Measurements from ENCODE around the gene FGGY.
"Not testable (repeated sequence)": the region's sequence is repeated elsewhere in the genome, so short reads cannot be mapped to it uniquely, and the experiment has no call there.

FGGY gene

DNA sequence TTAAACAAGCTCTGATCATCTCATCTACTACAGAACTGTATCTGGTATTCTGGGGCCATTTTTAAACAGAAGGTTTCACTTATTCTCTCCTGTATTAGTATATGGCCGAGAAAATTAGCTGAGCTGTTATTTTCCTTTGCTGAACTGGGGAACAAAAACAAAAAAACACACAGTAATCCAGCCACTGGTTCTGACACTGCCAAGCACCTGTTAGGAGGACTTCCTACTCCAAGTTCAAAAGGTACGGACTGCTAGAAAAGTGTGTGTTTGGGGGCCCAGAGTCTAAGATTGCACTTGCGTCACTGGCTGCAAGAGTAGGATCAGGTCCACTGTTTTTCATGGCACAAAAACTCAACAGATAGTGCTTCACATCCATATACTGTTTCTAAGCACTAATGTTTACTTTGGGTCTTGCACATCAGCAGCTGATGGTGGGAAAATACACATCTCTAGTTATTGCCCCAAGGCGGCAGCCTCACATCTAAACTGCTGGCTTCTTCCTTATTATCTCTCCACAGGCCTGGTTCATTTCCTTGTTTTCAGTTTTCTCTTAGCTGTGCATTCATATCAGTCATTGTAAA lies 226.1 kb downstream of the FGGY start:
- no peaks in the 10 kb centered on the region for H3K27me3 Mint-ChIP-seq
- H3K4me3 Mint-ChIP-seq, result no peak overlapping the region
- no peak overlapping the region for H3K27ac Mint-ChIP-seq
- H3K36me3 Mint-ChIP-seq, result peaks cover 7% of the 10 kb centered on the region
- H3K4me1 Mint-ChIP-seq (ENCODE audit: low read depth), result no peaks in the 10 kb centered on the region
- H3K9me3 Mint-ChIP-seq (ENCODE audit: low read depth), result no peaks in the 10 kb centered on the region

DNA sequence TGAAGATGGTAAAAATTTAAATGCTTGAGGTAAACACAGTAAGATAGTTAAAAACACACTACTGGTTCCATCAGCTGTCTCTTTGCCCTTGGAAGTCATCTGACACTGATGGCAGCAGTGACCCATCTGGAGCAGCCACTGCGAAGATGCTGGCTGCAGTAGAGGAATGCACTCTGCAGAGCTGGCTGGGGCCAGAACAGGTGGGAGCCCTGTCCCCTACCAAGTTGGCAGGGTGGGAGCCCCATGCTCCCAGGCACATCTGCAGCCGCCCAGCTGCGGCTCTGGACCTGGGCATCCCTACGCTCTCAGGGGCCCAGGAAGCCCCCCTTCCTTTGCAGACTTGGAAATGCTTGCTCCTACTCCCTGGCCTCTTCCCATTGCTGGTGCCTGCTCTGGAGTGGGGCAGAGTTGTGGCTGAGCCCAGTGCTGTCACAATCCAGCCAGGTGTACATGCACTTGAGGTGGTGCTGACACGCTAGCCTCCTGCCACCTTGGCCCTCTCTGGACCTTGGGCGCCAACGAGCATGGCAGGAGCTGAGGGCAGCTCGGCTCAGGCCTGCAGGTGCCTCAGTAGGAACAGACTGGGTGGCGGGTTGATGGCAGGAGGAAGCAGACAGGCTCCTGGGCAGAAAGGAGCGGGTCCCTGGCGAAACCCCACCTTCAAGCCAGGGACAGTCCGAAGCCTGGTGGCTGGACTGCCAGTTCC lies 227.0 kb downstream of the FGGY start:
- Mint-ChIP-seq H3K27ac (no peak overlapping the region), H3K4me3 (no peak overlapping the region), H3K36me3 (peaks cover 4% of the 10 kb centered on the region), H3K9me3 (ENCODE audit: low read depth) (no peaks in the 10 kb centered on the region), H3K4me1 (ENCODE audit: low read depth) (no peaks in the 10 kb centered on the region), H3K27me3 (no peaks in the 10 kb centered on the region)

DNA sequence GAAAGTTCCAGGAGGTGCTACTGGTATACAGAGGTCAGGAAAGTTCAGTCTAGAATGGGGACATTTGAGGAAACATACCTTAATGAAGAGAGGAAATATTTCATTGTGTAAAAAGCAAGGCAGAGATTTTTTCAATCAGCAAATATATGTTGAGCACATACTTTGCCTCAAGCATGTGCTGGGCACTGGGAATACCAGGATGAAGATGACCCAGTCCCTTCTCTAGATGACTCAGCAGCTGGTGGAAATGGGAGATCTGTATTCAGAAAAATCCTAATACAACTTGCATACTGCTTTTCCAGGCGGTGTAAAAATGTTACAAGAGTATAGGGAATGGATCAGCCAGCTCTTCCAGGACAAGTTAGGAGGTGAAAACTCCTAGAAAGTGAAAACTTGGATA lies 229.3 kb downstream of the FGGY start:
- Mint-ChIP-seq H3K27me3 (no peaks in the 10 kb centered on the region), H3K4me3 (no peak overlapping the region), H3K4me1 (ENCODE audit: low read depth) (no peaks in the 10 kb centered on the region), H3K9me3 (ENCODE audit: low read depth) (no peaks in the 10 kb centered on the region), H3K27ac (no peak overlapping the region), H3K36me3 (peaks cover 9% of the 10 kb centered on the region)

DNA sequence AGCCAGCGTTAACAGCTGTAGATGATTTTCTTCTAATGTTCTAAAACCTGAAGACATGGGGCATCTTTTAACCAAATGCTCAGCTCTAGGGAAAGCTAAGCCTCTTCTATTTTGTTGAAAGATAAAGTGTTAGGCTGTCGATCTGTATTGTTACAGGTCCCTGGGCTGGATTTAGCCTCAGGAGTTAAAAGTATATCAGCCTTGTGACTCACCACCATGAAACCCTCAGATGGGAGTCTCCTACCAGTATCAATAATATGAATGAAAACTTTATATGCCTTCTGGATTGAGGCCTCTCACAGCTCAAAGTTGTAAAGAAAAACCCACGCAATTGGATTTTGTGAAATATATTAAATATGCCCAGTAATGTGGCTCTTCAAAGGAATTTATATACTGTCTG lies 231.6 kb downstream of the FGGY start:
- H3K4me3 Mint-ChIP-seq, result no peak overlapping the region
- H3K27me3 Mint-ChIP-seq, result no peaks in the 10 kb centered on the region
- H3K27ac Mint-ChIP-seq, result no peak overlapping the region
- H3K36me3 Mint-ChIP-seq, result peaks cover 10% of the 10 kb centered on the region
- no peaks in the 10 kb centered on the region for H3K9me3 Mint-ChIP-seq (ENCODE audit: low read depth)
- H3K4me1 Mint-ChIP-seq (ENCODE audit: low read depth), result no peaks in the 10 kb centered on the region

DNA sequence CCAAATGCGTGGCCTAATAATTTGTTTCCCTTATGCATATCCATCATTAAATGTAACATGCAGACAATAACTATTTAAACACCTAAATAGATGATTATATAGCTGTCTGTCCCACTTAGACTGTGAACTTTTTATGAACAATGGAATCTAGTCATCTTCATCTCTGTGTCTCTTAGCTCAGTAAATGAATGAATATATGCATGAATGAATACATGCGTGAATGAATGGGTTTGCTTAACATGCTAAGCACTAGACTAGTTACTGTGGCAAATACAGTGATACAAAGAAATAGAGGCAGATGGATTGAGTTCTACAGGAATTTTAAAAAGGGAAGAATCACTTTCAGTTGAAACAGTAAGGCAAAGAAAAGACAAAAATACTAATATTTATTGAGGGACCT lies 232.0 kb downstream of the FGGY start:
- H3K27ac Mint-ChIP-seq, result no peak overlapping the region
- H3K36me3 Mint-ChIP-seq, result peaks cover 10% of the 10 kb centered on the region
- no peaks in the 10 kb centered on the region for H3K27me3 Mint-ChIP-seq
- no peak overlapping the region for H3K4me3 Mint-ChIP-seq
- no peaks in the 10 kb centered on the region for H3K4me1 Mint-ChIP-seq (ENCODE audit: low read depth)
- H3K9me3 Mint-ChIP-seq (ENCODE audit: low read depth), result no peaks in the 10 kb centered on the region

DNA sequence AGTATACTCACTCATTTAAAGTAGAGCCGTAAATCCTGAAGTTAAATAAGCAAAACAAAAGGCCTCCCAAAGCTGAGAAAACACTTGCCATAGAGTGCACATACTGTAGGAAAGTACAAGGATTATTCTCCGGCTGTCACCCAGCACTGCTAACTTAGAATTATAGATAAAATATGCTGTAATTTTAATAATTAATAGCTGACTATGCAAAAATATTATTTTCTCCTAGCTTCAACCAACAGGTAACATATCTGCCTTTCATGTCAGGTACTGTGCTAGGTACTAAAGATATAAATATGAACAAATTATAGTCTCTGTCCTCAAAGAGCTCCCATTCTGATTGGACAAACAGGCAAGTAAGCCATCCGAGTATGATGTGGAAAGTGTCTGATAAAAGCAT lies 233.2 kb downstream of the FGGY start:
- H3K36me3 Mint-ChIP-seq, result peaks cover 10% of the 10 kb centered on the region
- H3K9me3 Mint-ChIP-seq (ENCODE audit: low read depth), result no peaks in the 10 kb centered on the region
- H3K27ac Mint-ChIP-seq, result no peak overlapping the region
- H3K4me3 Mint-ChIP-seq, result no peak overlapping the region
- no peaks in the 10 kb centered on the region for H3K4me1 Mint-ChIP-seq (ENCODE audit: low read depth)
- no peaks in the 10 kb centered on the region for H3K27me3 Mint-ChIP-seq

DNA sequence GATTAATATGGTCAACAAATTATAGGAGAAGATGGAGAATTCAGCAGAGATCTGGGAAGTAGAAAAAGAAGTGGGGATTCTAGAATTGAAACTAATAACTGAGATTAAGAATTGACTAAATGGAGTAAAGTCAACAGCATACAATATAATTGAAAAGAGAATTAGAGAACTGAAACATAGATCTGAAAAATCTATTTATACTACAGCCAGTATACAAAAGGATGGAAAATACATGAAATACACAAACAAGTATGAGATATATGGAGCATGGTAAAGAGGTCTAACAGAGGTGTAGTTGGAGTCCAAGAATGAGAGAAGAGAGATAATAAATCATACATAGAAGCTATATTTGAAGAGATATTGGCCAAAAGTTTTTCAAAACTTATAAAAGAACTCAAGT lies 235.2 kb downstream of the FGGY start:
- Mint-ChIP-seq H3K27me3 (no peaks in the 10 kb centered on the region), H3K9me3 (ENCODE audit: low read depth) (no peaks in the 10 kb centered on the region), H3K4me3 (no peak overlapping the region), H3K4me1 (ENCODE audit: low read depth) (no peaks in the 10 kb centered on the region), H3K36me3 (peaks cover 8% of the 10 kb centered on the region), H3K27ac (no peak overlapping the region)

DNA sequence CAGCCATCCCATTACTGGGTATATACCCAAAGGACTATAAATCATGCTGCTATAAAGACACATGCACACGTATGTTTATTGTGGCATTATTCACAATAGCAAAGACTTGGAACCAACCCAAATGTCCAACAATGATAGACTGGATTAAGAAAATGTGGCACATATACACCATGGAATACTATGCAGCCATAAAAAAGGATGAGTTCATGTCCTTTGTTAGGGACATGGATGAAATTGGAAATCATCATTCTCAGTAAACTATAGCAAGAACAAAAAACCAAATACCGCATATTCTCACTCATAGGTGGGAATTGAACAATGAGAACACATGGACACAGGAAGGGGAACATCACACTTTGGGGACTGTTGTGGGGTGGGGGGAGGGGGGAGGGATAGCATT lies 241.6 kb downstream of the FGGY start:
- not testable (repeated sequence) for H3K27me3 Mint-ChIP-seq; H3K4me3 Mint-ChIP-seq; H3K4me1 Mint-ChIP-seq (ENCODE audit: low read depth); H3K27ac Mint-ChIP-seq; H3K9me3 Mint-ChIP-seq (ENCODE audit: low read depth); H3K36me3 Mint-ChIP-seq

DNA sequence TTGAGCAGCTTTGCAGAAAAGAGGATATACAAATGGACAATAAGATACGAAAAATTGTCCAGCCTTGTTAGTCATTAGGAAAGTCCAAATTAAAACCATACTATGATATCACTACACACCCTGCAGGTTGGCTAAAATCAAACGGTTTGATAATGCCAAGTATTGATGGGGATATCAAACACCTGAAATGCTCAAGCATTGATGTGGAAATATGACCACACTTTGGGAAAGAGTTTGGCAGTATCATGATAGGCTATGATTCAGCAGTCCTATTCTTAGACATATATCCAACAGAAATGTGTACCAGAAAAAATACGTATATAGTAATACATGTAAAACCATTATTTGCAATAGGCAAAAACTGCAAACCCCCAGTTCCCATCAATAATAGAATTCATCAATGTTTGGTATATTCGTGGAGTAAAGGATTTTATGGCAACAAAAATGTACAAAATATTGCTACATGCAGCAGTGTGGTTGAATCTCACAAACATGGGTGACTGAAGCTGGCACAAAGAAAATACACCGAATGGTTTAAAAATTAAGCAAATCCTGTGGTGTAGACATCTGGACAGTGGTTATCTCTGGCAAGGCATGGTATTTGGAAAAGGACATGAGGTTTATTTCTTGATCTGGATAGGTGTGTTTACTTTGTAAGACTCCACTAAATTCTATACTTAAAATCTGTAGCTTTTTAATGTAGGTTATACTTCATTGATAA lies 243.2 kb downstream of the FGGY start:
- H3K27ac Mint-ChIP-seq, result no peak overlapping the region
- no peaks in the 10 kb centered on the region for H3K4me1 Mint-ChIP-seq (ENCODE audit: low read depth)
- H3K27me3 Mint-ChIP-seq, result no peaks in the 10 kb centered on the region
- no peaks in the 10 kb centered on the region for H3K9me3 Mint-ChIP-seq (ENCODE audit: low read depth)
- H3K4me3 Mint-ChIP-seq, result no peak overlapping the region
- no peaks in the 10 kb centered on the region for H3K36me3 Mint-ChIP-seq

DNA sequence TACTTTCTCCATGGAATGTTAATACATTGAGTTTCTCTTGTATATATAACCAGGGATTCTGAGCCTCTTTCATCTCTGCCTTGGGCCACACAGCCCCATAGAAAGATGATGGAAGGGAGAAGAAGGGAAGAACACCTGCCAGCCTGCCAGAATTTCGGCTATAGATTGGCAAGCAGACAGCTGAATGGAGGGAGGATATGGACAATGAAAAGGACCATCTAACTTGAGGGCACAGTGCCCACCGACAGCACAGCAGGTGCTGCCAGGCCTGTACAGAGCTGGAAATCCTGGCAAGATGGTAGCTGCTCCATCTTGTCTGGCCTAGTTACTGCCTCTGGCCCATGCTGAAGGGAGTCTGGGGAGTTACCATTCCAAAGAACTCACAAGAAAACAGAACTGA lies 244.3 kb downstream of the FGGY start:
- Mint-ChIP-seq H3K4me3 (no peak overlapping the region), H3K36me3 (no peaks in the 10 kb centered on the region), H3K9me3 (ENCODE audit: low read depth) (no peaks in the 10 kb centered on the region), H3K27me3 (no peaks in the 10 kb centered on the region), H3K27ac (no peak overlapping the region), H3K4me1 (ENCODE audit: low read depth) (no peaks in the 10 kb centered on the region)

DNA sequence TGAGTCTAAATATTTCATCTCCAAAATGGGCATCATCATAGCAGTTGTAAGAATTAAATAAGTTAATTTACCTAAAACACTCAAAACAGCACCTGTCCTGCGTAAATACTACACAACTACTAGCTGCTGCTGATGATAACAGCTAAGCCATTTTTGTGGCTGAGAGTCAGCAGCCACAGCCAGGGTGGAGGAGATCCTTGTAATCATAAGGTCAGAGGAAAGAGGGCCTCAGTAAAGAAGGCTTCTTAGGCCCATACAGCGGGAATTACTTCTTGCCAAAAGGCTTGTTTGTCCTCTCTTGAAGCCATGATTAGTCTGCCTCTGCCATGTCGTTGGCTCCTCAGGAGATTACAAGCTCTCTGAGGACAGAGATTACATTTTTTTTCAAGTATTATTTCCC lies 245.0 kb downstream of the FGGY start:
- H3K9me3 Mint-ChIP-seq (ENCODE audit: low read depth), result no peaks in the 10 kb centered on the region
- H3K4me3 Mint-ChIP-seq, result no peak overlapping the region
- no peaks in the 10 kb centered on the region for H3K36me3 Mint-ChIP-seq
- H3K27me3 Mint-ChIP-seq, result no peaks in the 10 kb centered on the region
- no peak overlapping the region for H3K27ac Mint-ChIP-seq
- no peaks in the 10 kb centered on the region for H3K4me1 Mint-ChIP-seq (ENCODE audit: low read depth)

DNA sequence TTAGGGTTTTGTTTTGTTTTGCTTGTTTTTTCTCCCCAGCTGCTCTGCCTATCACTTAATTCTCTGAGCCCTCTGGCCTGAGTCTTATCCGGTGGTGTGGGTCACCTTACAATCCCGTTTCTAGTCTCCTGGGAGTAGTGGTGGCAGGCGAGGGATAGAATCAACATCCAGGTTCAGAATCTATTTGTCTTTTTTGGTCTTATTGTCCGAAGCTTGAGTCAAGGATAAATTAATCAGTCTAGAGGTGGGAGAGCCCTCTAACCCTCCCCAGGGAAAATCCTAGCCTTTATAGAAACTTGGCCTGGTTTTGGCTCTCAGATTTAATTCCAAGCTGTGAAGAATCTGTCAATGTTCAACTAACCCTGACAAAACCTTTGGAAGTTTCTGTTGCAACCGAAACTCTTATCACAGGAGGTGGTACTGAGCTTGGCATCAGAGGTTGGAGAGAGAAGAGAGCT lies 246.3 kb downstream of the FGGY start:
- H3K27me3 Mint-ChIP-seq, result no peaks in the 10 kb centered on the region
- H3K9me3 Mint-ChIP-seq (ENCODE audit: low read depth), result no peaks in the 10 kb centered on the region
- peaks cover 2% of the 10 kb centered on the region for H3K36me3 Mint-ChIP-seq
- no peak overlapping the region for H3K4me3 Mint-ChIP-seq
- H3K4me1 Mint-ChIP-seq (ENCODE audit: low read depth), result no peaks in the 10 kb centered on the region
- H3K27ac Mint-ChIP-seq, result no peak overlapping the region

DNA sequence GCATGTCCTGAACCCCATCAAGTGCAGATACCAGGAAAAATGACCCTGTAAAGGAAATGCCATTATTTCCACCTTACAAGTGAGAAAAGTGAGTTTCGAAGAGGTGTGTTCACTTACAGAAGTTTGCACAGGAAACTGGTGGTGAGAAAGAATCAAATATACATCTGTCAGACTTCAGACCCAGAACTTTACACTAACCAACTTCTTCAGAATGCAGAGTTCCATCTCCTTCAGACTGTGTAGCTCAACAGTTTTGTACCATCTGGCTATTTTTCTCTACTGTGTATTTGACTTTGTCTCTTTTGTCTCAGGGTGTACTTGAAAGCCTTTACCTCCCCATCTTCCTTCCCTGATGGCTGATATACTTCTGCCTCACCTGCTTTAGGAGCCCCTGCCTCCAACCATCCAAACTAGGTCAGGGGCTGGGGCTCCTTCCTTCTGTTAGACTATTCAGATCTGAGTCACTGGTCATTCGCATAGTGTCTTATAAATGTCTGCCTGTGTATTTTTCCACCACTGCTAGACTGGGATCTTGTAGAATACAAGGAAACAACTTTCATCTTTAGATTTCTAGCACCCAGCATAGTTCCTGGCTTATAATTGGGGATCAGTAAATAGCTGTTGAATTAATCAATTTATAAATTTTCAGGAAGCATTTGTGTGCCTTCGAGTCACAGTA lies 247.9 kb downstream of the FGGY start:
- H3K4me3 Mint-ChIP-seq, result no peak overlapping the region
- no peak overlapping the region for H3K27ac Mint-ChIP-seq
- H3K36me3 Mint-ChIP-seq, result peaks cover 2% of the 10 kb centered on the region
- no peaks in the 10 kb centered on the region for H3K9me3 Mint-ChIP-seq (ENCODE audit: low read depth)
- H3K27me3 Mint-ChIP-seq, result no peaks in the 10 kb centered on the region
- H3K4me1 Mint-ChIP-seq (ENCODE audit: low read depth), result no peaks in the 10 kb centered on the region

DNA sequence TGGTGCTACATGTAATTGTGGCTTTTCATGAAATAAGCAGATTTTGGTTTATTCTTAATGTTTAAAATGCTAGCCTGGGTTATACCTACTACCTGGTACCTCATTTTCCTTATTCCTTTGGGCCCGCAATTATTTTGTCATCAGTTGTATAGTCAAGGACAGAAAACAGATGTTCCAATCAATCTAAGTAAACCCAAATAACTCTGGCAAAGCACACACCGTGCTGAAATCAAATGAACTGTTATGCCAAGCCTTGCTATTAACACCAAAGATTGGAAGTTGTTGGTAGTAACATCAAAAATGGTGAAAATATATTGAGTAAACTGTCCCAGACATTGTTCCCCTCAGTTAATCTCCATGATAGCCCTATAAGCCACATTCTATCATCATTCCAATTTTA lies 248.9 kb downstream of the FGGY start:
- Mint-ChIP-seq H3K4me1 (ENCODE audit: low read depth) (no peaks in the 10 kb centered on the region), H3K9me3 (ENCODE audit: low read depth) (no peaks in the 10 kb centered on the region), H3K36me3 (peaks cover 3% of the 10 kb centered on the region), H3K27me3 (no peaks in the 10 kb centered on the region), H3K4me3 (no peak overlapping the region), H3K27ac (no peak overlapping the region)

DNA sequence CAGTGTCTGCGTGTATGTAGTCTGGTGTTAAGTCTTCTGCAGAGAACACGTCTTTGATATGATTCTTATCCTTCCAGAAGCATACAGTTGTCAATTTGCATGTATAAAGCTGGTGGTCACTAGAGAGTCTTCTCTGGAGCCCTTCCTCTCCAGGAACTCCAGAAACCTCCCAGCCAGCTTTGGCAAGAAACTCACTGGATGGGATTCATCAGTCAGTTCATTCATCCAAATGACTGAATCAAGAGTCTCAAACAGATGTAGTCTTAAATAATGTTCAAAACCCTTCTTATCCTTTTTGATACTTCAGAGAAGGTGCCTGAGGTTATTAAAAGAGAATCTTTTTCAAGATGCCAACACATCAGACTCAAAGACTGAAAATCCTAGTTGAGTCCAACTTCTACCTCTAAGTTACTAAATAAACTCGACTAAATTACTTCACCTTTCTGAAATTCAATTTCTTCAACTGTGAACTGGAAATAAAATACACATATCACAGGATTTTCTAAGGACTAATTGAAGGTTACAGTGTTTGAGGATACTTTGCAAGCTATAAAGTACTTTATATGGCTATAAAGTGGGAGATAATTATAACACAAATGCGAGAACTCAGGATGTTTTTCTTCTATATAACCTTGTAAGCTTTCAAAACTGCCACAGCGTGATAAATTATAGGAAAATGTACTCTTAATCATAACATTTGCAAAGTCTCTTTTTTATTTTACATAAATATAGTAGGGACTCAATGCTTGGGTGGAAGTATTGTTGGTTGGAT lies 252.4 kb downstream of the FGGY start:
- Mint-ChIP-seq H3K27ac (no peak overlapping the region), H3K4me3 (no peak overlapping the region), H3K27me3 (no peaks in the 10 kb centered on the region), H3K36me3 (peaks cover 8% of the 10 kb centered on the region), H3K9me3 (ENCODE audit: low read depth) (no peaks in the 10 kb centered on the region), H3K4me1 (ENCODE audit: low read depth) (no peaks in the 10 kb centered on the region)

All from activated naive CD8-positive, alpha-beta T cell (primary cell).